ENCODE results near the gene RREB1. TPM values are rescaled to one million over a fixed set of nuclear protein-coding genes. Genes with fewer than 3 reads are reported as not detected.
"Not testable (repeated sequence)": the region's sequence is repeated elsewhere in the genome, so short reads cannot be mapped to it uniquely, and the experiment has no call there.

The RREB1 gene
- total RNA-seq, 1 donor from 2014 or later, result 41.8 TPM

DNA sequence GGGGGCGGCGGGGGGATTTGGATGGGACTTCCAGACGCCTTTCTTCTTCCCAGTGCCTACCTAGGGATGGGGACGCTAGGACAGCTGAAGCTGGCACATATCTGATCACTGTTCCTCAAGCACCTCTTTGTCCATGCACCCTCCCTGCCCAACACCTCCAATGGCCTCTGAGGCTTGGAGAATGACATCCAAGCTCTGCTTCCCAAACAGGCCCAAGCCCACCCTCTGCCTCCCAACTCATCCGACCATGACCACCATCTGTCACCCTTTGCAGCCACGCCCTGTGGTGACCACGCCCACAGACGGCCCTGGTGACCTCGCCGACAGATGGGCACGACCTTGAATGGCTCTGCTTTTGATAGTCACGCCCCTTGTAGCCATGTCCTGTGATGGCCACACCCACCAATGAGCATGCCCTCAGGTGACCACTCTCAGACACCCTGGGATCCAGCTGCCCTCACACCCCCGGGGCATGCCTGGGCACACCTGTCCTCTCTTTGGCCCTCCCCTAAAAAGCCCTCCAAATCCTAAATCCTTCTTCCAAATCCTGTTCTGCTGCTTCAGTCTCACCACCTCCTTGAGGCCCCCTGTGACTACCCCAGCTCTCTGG, 154.2 kb downstream of the RREB1 start:
- Histone ChIP-seq H4K20me1 (ENCODE audit: insufficient read depth, low read length) (no peaks in the 10 kb centered on the region), H3K79me2 (ENCODE audit: insufficient read depth, low read length) (no peaks in the 10 kb centered on the region), H3K4me2 (ENCODE audit: low read length) (peak overlapping the region; percentile 90), H3K36me3 (ENCODE audit: insufficient read depth, low read length) (no peaks in the 10 kb centered on the region), H3K9me3 (ENCODE audit: insufficient read depth, low read depth, low read length) (peaks cover 4% of the 10 kb centered on the region), H3K27me3 (ENCODE audit: insufficient read depth, low read length) (no peaks in the 10 kb centered on the region), H3K9ac (ENCODE audit: low read length) (peak overlapping the region; percentile 77), H2AFZ (ENCODE audit: low read depth, low read length) (peak overlapping the region; percentile 99), H3K4me1 (ENCODE audit: insufficient read depth, low read length) (peaks cover 13% of the 10 kb centered on the region), H3K27ac (ENCODE audit: low read depth, low read length) (no peak overlapping the region), H3K4me3 (ENCODE audit: insufficient read depth, low read depth, low read length) (peak overlapping the region; percentile 68)
- peak overlapping the region; percentile 90 for H3K4me3 Mint-ChIP-seq (ENCODE audit: unreplicated experiment)
- no peaks in the 10 kb centered on the region for H3K9me3 Mint-ChIP-seq (ENCODE audit: unreplicated experiment)
- H3K27ac Mint-ChIP-seq (ENCODE audit: unreplicated experiment), result no peak overlapping the region
- FAIRE-seq (no peak), DNase-seq (ENCODE audit: low read depth) (no peak)
- TF ChIP-seq, protein P1, sequence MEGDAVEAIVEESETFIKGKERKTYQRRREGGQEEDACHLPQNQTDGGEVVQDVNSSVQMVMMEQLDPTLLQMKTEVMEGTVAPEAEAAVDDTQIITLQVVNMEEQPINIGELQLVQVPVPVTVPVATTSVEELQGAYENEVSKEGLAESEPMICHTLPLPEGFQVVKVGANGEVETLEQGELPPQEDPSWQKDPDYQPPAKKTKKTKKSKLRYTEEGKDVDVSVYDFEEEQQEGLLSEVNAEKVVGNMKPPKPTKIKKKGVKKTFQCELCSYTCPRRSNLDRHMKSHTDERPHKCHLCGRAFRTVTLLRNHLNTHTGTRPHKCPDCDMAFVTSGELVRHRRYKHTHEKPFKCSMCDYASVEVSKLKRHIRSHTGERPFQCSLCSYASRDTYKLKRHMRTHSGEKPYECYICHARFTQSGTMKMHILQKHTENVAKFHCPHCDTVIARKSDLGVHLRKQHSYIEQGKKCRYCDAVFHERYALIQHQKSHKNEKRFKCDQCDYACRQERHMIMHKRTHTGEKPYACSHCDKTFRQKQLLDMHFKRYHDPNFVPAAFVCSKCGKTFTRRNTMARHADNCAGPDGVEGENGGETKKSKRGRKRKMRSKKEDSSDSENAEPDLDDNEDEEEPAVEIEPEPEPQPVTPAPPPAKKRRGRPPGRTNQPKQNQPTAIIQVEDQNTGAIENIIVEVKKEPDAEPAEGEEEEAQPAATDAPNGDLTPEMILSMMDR (IDR thresholded peaks at IDR 0.05; ENCODE audit: insufficient read depth, low read depth, low read length), result no peak
- no peak for TF ChIP-seq EZH2 (IDR thresholded peaks at IDR 0.05; ENCODE audit: insufficient read depth, low read length)
- H3K27me3 Mint-ChIP-seq (ENCODE audit: low read depth, unreplicated experiment), result no peaks in the 10 kb centered on the region
- peaks cover 14% of the 10 kb centered on the region for H3K4me1 Mint-ChIP-seq (ENCODE audit: low read depth, unreplicated experiment)
- no peaks in the 10 kb centered on the region for H3K36me3 Mint-ChIP-seq (ENCODE audit: low read depth, unreplicated experiment)

DNA sequence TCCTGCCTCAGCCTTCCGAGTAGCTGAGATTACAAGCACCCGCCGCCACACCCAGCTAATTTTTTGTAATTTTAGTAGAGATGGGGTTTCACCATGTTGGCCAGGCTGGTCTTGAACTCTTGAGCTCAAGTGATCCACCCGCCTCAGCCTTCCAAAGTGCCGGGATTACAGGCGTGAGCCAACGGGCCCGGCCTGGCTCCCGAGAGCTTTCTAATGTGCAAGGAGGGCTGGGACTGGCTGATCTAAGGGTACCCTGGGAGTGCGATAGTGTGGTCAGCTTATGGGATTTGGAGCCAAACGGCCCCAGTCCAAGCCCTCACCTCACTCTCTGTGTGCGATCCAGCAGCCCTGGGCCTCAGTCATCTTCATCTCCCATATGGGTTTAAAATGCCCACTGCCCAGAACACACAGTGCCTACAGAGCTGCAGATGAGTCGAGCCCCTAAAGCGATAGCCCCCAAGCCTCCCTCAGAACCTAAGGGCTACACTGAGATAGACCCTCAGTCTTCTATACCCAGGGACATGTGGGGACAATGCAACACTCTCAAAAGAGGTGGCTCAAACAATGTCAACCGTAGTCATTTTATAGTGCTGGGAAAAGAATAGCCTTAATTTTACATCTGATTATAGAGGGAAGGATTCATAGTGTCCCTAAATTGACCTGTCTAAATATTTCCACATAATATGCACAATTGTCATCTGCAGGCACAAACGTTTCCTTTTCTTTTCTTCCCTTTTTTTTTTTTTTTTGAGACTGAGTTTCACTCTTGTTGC, 155.2 kb downstream of the RREB1 start:
- H3K79me2 ChIP-seq (ENCODE audit: insufficient read depth, low read length), result no peaks in the 10 kb centered on the region
- H3K4me3 Mint-ChIP-seq (ENCODE audit: unreplicated experiment), result no peak overlapping the region
- no peak overlapping the region for H3K9ac ChIP-seq (ENCODE audit: low read length)
- no peak overlapping the region for H3K4me2 ChIP-seq (ENCODE audit: low read length)
- H3K4me3 ChIP-seq (ENCODE audit: insufficient read depth, low read depth, low read length), result no peak overlapping the region
- H3K4me1 ChIP-seq (ENCODE audit: insufficient read depth, low read length), result peaks cover 23% of the 10 kb centered on the region
- no peak overlapping the region for H3K27ac ChIP-seq (ENCODE audit: low read depth, low read length)
- FAIRE-seq, result no peak
- TF ChIP-seq, protein P1 (IDR thresholded peaks at IDR 0.05; ENCODE audit: insufficient read depth, low read depth, low read length), result no peak
- TF ChIP-seq EZH2 (IDR thresholded peaks at IDR 0.05; ENCODE audit: insufficient read depth, low read length), result no peak
- no peaks in the 10 kb centered on the region for H3K36me3 ChIP-seq (ENCODE audit: insufficient read depth, low read length)
- H3K36me3 Mint-ChIP-seq (ENCODE audit: low read depth, unreplicated experiment), result no peaks in the 10 kb centered on the region
- no peak overlapping the region for H2AFZ ChIP-seq (ENCODE audit: low read depth, low read length)
- no peaks in the 10 kb centered on the region for H3K27me3 ChIP-seq (ENCODE audit: insufficient read depth, low read length)
- H3K27me3 Mint-ChIP-seq (ENCODE audit: low read depth, unreplicated experiment), result no peaks in the 10 kb centered on the region
- DNase-seq (ENCODE audit: low read depth), result no peak
- no peaks in the 10 kb centered on the region for H4K20me1 ChIP-seq (ENCODE audit: insufficient read depth, low read length)
- H3K27ac Mint-ChIP-seq (ENCODE audit: unreplicated experiment), result no peak overlapping the region
- H3K9me3 Mint-ChIP-seq (ENCODE audit: unreplicated experiment), result no peaks in the 10 kb centered on the region
- peaks cover 22% of the 10 kb centered on the region for H3K4me1 Mint-ChIP-seq (ENCODE audit: low read depth, unreplicated experiment)
- peaks cover 4% of the 10 kb centered on the region for H3K9me3 ChIP-seq (ENCODE audit: insufficient read depth, low read depth, low read length)

DNA sequence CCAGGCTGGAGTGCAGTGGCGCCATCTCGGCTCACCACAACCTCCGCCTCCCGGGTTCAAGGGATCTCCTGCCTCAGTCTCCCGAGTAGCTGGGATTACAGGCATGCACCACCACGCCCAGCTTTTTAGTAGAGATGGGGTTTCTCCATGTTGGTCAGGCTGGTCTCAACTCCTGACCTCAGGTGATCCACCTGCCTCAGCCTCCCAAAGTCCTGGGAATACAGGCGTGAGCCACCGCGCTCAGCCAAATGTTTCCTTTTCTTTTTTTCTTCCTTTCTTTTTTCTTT, 155.7 kb downstream of the RREB1 start:
- H3K27ac Mint-ChIP-seq (ENCODE audit: unreplicated experiment); H3K9me3 ChIP-seq (ENCODE audit: insufficient read depth, low read depth, low read length); H3K27me3 Mint-ChIP-seq (ENCODE audit: low read depth, unreplicated experiment); H3K27me3 ChIP-seq (ENCODE audit: insufficient read depth, low read length); H3K9ac ChIP-seq (ENCODE audit: low read length); H3K79me2 ChIP-seq (ENCODE audit: insufficient read depth, low read length); H3K36me3 Mint-ChIP-seq (ENCODE audit: low read depth, unreplicated experiment); DNase-seq (ENCODE audit: low read depth); H3K36me3 ChIP-seq (ENCODE audit: insufficient read depth, low read length); H3K9me3 Mint-ChIP-seq (ENCODE audit: unreplicated experiment); H3K27ac ChIP-seq (ENCODE audit: low read depth, low read length); H3K4me3 Mint-ChIP-seq (ENCODE audit: unreplicated experiment); H3K4me3 ChIP-seq (ENCODE audit: insufficient read depth, low read depth, low read length); H4K20me1 ChIP-seq (ENCODE audit: insufficient read depth, low read length); H2AFZ ChIP-seq (ENCODE audit: low read depth, low read length); FAIRE-seq; H3K4me2 ChIP-seq (ENCODE audit: low read length): not testable (repeated sequence)
- peaks cover 27% of the 10 kb centered on the region for H3K4me1 ChIP-seq (ENCODE audit: insufficient read depth, low read length)
- H3K4me1 Mint-ChIP-seq (ENCODE audit: low read depth, unreplicated experiment), result peaks cover 24% of the 10 kb centered on the region
